GM21737 (cell line): ENCODE data around the gene PTGFR.

Source experiments
- ATAC-seq: cut with Tn5 transposase; IDR thresholded peaks from one replicate; pipeline ENCODE4 v1.9.1; 2021; ENCODE audit warnings: mild to moderate bottlenecking, moderate library complexity; ENCODE audit not compliant: unreplicated experiment

PTGFR gene, protein sequence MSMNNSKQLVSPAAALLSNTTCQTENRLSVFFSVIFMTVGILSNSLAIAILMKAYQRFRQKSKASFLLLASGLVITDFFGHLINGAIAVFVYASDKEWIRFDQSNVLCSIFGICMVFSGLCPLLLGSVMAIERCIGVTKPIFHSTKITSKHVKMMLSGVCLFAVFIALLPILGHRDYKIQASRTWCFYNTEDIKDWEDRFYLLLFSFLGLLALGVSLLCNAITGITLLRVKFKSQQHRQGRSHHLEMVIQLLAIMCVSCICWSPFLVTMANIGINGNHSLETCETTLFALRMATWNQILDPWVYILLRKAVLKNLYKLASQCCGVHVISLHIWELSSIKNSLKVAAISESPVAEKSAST

DNA sequence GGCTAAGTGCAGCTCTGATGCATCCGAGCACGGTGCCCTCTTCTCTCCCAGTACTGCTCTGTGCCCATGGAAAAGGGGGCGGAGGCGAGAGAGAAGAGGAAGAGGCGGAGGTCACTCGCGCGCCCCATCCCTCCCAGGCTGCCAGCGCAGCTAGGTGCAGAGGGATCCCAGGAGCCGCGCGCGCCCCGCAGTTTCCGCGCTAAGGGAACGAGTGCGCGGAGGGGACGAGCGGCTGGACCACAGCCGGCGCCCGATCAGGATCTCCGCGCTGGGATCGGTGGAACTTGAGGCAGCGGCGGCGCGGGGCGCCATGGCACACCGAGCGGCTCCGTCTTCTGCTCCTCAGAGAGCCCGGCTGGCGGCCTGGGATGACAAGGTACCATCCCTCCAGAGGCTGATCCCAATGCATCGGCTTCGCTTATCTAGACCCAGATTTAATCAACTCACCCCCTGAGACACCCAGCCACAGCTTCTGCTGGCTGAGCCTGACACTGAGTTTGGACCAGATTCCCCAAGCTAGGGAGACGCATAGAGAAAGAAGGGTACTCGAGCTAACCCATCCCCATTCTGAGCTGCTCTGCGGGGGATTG is at the start of gene PTGFR:
PTGFR (plus strand) TSS at position 114 of the 590 bp plus-strand sequence. CDS start 1,770 bp downstream, outside the sequence.
- no peak for ATAC-seq

DNA sequence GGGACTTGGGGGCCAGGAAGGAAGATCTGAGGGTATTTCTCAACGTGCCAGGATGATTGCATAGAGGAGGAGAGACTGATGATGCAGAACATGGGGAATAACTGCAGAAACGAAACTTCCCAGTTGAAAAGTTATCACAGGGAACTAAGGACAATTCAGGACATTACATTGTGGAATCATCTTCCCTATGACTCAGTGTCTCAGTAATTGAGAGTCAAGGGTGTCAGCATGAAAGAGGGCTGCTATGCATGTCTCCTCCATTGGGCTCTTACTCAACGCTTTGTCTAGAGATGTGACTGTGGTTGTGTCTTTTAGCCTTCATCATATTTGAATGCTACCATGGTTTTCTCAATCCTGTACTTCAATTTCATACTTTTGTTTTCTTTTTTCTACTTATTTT is 48.9 kb upstream of the PTGFR start:
- ATAC-seq, result no peak

DNA sequence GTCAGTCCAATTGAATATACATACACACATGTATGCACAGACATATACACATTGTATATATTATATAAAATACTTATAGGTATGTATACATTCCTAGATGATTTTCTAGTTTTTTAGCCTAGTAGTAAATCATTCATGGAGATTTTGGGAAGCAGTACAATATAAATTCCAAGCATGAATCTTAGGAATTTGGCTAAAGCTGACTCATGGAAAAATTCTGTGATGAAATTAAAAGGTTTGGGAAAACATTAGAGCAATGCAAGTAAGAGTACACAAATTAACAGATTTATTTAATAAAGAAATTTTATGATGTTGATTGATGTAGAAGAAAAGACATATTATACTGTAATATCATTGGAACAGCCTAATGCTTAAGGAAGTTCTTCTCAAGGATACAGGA is 43.7 kb upstream of the PTGFR start:
- ATAC-seq, result no peak

DNA sequence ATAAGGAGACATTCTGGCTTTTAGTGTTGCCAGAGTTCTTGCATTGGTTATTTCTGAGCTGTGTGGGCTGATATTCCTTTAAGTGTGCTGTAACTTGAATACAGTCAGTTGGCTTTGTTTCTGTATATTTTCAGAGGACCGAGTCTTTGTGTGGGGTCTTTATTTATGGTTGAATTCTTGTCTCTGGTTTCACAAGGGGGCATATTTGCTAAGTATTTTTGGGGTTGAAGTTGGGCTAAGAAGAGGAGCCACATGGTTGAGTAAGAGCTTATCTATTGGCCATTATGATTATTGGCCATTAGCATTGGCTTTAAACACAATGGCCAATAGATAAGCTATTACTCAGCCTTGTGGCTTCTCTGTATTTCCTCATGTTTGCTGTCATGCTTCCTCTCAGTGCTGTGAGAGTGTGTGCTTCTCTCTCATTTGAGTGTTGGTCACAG is 26.3 kb upstream of the PTGFR start:
- no peak for ATAC-seq

DNA sequence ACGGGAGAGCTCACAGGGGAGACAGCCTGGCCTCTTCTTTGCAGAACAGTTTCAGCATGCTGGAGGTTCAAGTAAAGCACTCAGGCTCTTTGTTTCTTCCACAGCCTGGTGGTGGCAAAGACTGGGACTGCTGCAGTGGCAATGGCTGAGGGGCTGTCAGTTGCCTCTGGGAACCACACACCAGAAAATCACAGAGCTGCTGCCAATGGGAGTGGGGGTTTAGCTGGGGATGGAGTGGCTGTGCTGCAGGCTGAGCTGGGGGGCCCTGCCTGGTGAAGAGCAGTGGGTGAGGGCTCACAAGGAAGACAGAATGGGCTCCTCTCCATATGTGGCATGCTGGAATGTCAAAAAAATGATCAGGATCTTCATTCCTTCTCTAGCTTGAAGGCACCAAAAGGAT is 25.6 kb upstream of the PTGFR start:
- ATAC-seq, result no peak

DNA sequence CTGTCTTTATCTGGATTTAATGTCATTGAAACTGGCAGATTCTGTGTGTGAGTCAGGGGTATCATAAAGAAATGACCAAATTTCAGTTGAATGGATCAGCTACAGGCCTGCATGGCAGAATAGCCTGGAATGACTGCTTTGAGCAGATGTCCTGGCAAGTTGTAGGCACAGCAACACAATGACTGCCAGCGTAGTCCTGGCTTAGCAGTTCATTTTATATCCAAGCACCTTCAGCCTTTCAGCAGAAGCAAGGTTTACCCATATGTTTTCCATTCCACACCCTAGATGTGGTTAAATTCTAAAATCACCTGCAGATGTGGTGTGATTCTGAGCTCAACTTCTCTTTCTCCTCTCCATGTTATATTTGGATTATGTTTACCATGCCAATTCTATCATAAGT is 22.3 kb upstream of the PTGFR start:
- ATAC-seq, result no peak

DNA sequence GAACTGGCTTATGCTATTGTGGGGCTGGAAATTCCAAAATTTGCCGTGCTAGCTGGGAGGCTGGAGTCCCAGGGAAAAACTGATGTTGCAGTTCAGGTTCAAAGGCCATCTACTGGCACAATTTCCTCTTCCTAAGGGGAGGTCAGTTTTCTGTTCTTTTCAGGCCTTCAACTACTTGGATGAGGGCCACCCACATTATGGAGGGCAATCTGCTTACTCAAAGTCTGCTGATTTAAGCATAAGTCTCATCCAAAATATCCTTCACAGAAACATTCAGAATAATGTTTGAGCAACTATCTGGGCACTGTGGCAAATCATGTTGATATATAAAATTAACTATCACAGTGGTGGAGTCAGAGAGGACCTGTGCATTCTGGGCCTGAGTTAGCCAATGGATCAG is 21.2 kb upstream of the PTGFR start:
- ATAC-seq, result no peak

DNA sequence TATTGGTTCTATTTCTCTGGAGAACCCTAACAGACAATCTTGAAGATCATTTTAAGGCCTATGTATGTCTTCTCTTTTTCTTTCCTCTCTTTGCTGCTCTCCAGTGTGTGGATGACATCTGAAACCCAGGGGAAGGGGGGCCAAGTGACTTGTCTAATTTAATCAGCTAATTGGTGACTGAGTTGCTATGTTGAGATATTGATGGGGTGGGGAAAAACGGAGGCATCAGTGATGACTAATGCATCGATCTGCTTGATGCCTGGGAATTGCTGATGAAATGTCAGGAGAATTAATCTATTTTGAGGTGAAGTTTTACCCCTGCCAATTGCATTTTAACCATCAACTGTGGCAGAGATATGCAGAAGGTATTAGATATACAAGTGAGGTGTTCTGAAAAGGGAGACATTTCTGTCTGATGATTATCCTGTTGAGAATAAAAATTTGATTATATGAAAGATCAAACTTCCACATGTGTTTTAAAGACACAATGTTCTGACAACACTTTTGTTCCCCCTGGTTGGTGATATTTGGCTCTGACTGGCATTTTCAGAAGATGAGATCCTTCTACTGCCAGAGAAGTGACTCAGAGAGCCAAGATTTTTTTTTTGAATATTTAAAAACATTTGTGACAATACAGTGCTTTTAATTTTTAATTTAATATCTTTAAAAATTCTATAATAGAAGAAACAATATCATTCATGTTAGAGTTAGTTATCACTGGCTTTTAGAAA is 18.7 kb upstream of the PTGFR start:
- no peak for ATAC-seq

DNA sequence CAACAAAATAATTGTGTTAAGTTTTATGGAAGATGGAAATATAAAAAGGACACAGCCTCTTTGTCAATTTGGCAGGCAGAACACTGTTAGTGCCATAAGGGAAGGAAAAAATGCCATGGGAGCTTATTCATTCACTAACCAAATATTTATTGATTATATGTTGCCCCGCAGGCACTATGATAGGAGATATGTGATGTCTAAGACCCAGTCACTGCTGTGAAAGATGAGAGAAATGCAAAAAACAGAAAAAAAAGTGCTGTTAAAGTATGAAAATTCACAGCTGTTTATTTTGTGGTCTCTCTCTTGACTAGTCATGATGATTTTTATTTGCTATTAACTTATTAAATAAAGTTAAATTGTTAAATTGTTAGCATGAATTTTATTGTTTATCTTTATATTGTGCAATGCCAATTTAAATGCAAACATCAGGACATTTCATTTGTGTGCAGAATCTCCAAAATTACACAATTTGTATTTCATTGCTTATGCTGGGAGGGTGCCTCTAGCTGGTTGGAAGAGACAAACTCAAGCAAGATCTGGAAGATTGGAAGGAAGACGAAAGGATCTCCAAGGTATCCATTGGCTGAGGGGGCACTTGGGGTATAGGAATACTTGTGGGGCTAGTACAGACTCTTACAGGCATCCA is 17.8 kb upstream of the PTGFR start:
- no peak for ATAC-seq

DNA sequence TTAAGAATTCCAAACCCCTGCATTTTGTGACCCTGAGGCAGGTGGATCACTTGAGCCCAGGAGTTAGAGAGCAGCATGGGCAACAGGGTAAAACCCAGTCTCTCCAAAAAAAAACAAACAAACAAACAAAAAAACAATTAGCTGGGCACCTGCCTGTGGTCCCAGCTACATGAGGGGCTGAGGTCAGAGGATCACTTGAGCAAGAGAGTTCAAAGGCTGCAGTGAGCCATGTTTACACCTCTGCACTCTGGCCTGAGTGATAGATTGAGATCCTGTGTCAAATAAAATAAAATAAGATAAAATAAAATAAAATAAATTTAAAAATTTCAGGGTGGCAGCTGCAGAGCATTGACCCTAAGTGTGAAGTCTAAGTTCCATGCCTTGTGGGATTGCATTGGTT is 16.7 kb upstream of the PTGFR start:
- ATAC-seq, result no peak

DNA sequence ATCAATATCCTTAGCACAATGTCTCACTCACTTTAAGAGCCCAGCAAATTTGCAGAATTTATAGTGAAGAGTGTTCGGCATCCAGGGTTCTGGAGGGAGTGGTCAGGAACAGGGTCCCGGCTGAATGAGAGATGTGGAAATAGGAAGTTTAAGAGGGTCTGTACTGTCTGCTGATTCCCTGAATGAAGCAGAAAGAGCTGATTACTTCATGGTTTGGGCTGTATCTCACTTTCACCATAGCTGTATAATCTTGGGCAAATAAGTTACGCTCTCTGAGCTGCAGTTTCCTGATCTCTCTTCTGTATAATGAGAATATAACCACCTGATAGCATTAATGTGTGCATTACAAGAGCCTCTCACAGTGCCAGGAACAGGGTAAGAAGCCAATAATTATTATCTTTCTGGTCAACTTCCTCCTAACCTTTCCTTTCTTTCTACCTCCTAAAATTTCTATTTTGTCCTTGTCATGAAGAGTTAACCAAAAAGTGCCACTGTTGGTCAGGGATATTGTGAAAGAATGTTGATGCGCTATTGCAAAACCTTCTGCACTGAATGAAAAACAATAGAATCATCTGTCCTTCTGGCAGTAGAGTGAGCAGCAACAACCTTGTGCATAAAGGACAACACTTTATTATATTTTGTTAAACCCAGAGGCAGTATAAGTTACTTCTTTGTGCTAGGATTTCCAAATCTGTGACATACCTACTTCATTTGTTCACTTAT is 14.7 kb upstream of the PTGFR start:
- ATAC-seq, result no peak

DNA sequence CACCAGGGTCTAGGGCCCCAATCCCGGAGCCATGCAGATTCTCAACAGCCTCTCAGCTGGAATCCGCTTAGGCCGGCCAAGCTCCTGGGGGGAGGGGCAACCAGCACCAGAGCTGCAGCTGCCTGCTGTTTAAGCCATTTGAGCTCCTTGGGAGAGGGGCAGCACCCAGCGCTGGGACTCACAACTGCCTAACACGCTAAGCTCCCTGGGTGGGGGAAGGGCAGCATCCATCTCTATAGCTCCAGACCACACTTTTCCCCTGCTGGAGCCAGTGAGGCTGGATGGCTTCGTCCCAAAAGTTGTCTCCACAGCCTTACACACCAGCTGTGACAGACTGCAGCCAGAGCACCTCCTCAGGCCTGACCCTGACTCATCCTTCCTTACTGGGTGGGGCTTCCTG is 6.9 kb upstream of the PTGFR start:
- ATAC-seq, result no peak

DNA sequence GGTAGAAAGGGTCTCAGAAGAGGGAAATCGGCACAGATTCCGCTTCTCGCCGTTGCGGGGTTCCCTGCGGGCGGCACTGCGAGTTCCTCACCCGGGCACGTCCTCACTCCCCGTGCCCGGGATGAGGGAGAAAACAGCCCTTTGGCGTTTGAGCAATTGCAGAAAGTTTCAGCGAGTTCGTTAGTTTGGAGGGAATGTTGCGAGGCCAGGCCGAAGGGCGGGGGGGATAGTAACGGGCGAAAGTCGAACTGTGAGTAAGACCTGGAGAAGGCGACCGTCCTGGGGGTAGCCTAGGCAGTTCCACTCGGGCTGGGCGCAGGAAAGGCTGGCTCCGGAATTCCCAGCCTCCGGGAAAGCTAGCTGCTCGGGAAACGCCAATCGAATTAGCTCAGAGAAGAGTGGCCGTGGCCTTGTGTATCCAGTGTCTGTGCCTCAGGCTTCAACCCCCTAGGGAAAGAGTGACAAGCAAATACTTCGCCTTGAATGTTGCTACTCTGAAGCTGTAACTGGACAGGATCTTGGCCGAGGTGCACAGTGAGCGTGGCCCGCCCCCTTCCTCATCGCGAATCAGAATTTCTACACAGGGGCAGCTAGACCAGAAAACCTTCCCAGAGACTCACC is 787 bp downstream of the PTGFR start:
- ATAC-seq, result no peak

DNA sequence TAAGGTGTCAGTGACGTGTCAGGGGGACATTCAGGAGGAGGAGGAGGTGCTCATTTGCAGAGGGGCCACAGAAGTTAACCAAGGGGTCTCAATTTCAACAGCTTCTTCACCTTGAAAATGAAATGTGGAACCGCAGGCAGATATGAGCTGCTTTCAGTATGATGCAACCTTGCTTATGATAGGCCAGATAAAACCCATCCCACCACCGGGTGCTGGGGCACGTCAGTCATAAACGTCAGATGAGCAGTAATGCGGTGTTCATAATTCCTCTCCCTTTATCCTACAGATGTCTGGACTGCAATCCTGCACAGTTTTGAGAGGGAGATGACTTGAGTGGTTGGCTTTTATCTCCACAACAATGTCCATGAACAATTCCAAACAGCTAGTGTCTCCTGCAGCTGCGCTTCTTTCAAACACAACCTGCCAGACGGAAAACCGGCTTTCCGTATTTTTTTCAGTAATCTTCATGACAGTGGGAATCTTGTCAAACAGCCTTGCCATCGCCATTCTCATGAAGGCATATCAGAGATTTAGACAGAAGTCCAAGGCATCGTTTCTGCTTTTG is 1.7 kb downstream of the PTGFR start:
- no peak for ATAC-seq

DNA sequence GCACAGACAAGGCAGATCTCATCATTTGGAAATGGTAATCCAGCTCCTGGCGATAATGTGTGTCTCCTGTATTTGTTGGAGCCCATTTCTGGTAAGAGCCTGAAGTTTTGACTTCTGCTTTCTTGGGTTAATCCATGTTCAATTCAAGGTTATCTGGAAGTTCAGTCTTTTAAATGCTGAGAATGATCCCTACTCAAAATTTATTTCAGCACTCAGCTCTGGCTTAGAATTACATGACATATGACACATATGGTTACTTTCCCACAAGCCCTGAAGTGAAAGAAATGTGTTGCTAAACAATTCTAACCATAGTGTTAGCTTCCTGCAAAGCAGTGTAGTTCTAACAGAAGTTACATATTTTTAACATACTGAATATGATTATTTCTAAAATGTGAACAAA is 2.7 kb downstream of the PTGFR start:
- ATAC-seq, result no peak

DNA sequence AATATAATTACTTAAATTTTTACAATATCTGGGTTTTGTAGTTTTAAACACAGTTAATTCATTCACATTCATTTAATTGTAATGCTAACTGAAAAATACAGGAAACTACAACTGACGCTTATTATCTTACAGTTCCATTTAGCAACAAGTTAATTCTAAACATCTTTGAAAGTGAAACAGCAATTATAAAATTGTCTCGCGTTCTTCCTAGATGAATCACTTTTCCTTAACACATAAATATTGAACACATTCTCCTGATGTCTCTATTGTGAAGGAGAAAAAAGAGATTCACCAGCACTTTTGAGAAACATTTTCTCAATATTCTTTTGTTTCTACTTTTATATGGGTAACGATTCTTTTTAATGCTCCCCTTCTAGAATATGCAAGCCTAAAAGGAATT is 6.4 kb downstream of the PTGFR start:
- ATAC-seq, result no peak

DNA sequence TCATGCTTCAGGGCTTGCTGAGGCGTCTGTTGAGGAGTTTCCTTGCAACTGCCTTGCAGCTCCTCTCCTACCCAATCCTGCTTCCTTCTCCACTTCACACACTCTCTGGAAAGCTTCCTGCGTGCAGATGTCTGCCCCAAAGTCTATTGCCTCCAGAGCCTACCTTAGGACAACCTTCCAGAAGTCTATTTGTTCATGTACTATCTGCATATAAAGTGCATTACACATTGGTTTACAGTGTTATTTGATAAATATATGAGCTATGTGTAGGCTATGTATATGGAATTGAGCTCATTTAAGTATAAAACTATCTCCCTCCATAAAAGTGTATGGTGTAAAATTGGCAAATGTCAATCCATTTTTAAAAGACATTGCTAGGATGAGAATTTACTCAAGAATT is 9.8 kb downstream of the PTGFR start:
- no peak for ATAC-seq

DNA sequence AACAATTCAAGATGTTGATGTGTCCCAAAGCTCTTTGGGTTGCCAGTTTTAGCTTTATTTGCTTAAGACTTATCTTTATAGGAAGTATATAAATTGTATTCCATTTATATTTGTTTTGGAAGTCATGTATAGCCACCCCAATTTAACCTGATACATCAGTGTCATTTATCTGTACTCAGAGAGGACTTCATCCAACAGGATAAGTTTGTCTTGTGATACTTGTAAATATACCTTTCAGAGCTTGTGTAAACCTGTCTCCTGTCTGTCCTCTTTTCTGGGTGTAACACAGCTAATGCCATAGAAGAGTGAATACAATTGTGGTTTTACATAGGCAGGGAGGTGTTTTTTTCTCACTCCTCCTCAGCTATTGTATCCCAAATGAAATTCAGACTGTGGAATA is 10.4 kb downstream of the PTGFR start:
- ATAC-seq, result no peak

DNA sequence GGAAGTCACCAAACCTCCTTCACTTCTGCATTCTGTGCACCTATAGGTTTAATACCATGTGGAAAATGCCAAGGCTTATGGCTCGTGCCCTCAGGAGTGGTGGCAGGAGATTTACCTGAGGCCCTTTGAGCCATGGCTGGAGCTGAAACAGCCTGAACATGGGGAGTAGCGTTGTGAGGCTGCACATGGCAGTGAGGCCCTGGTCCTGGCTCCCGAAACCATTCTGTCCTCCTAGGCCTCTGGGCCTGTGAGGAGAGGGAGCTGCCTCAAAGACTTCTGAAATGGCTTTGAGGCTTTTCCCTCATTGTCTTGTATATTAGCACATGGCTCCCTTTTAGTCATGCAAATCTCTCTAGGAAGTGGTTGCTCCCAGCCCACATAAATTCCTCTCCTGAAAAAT is 20.6 kb downstream of the PTGFR start:
- ATAC-seq, result no peak

DNA sequence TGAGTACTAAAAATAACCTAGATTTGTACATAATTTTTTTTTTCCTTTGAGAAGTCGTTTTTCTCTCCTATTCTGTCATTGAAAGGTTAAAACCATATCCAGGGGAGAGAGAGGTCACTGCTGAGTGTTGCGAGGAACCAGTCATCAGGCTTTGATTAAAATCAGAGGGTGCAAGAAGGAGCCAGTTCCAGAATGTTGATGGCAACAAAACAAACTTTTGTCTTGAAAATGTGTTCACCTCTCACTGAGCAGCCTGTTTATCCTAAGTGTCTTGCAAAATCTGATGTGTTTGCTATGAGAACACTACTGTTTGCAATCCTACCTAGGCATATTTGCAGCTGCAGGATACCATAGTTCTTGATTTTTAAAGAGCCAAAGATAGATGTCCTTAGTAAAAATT is 25.9 kb downstream of the PTGFR start:
- no peak for ATAC-seq
